K562 (cell line): Measurements from ENCODE around the gene ENG. TPM values are rescaled to one million over a fixed set of nuclear protein-coding genes. Genes with fewer than 3 reads are reported as not detected.
A peak's percentile ranks its signal among the peaks of the same experiment; 100 is the strongest.

ENCODE experiments used
- BRCA1 ChIP-seq, 2 experiments: fragments of 450-650 bp in 1 of 2; sonication (generic) in 1 of 2; formaldehyde crosslinking in 1 of 2; IDR thresholded peaks; 2 replicates each; pipeline versions ENCODE4 v1.5.0 to v1.6.1; 2017 to 2020; ENCODE audit warnings: mild to moderate bottlenecking in 1 of 2, missing genetic modification reagents in 1 of 2
- CC2D1A ChIP-seq: fragments of 450-650 bp; IDR thresholded peaks from 2 replicates; pipeline ENCODE4 v1.6.1; 2017; ENCODE audit warnings: mild to moderate bottlenecking
- HIVEP1 ChIP-seq: fragments of 250-450 bp; sonication (Bioruptor Pico); IDR thresholded peaks from 2 replicates; pipeline ENCODE4 v1.4.0; 2020; ENCODE audit warnings: mild to moderate bottlenecking
- KDM5B ChIP-seq: fragments of 200-600 bp; sonication (generic); IDR thresholded peaks from 2 replicates; pipeline ENCODE4 v1.6.1; 2012; ENCODE audit warnings: low read depth, mild to moderate bottlenecking, moderate library complexity, low read length, control low read depth, inconsistent platforms; ENCODE audit not compliant: insufficient replicate concordance
- KLF1 ChIP-seq: fragments of 450-650 bp; IDR thresholded peaks from 2 replicates; pipeline ENCODE4 v1.6.1; 2016; ENCODE audit warnings: missing genetic modification characterization, missing compliant biosample characterization
- MNT ChIP-seq, 2 experiments: fragments of 450-650 bp; conservative IDR thresholded peaks; 2 replicates each; pipeline ENCODE4 v1.6.1; 2017; ENCODE audit warnings: mild to moderate bottlenecking in 2 of 2, moderate library complexity in 2 of 2
- MTA2 ChIP-seq: fragments of 450-650 bp; IDR thresholded peaks from 2 replicates; pipeline ENCODE4 v1.6.1; 2016; ENCODE audit warnings: low read depth
- MYC ChIP-seq, 2 experiments: fragments of 250-450 bp in 1 of 2; sonication (Bioruptor Pico) in 1 of 2; IDR thresholded peaks; 2 replicates each; pipeline versions ENCODE4 v1.5.1 to v1.6.1; 2012 to 2021; ENCODE audit warnings: low read depth in 2 of 2, borderline replicate concordance in 1 of 2, improper control_type of control experiment in 1 of 2, low read length in 1 of 2, mild to moderate bottlenecking in 1 of 2, moderate library complexity in 1 of 2
- NBN ChIP-seq: fragments of 450-650 bp; IDR thresholded peaks from 2 replicates; pipeline ENCODE4 v1.6.1; 2016; ENCODE audit warnings: low read depth, mild to moderate bottlenecking
- PREB ChIP-seq: sonication (generic); formaldehyde crosslinking; IDR thresholded peaks from 2 replicates; pipeline ENCODE4 v1.8.1; 2023; ENCODE audit warnings: mild to moderate bottlenecking, missing genetic modification reagents
- RCOR1 ChIP-seq, 2 experiments: IDR thresholded peaks; 2 replicates each; pipeline ENCODE4 v1.6.1; 2012; ENCODE audit warnings: low read depth in 2 of 2, low read length in 2 of 2, borderline replicate concordance in 1 of 2, improper control_type of control experiment in 1 of 2
- STAT5A ChIP-seq: IDR thresholded peaks from 2 replicates; pipeline ENCODE4 v1.6.1; 2012; ENCODE audit warnings: low read length, inconsistent platforms, borderline replicate concordance
- TEAD2 ChIP-seq: fragments of 450-650 bp; IDR thresholded peaks from 2 replicates; pipeline ENCODE4 v1.6.1; 2016; ENCODE audit warnings: missing genetic modification characterization, control low read depth, missing compliant biosample characterization
- XRCC5 ChIP-seq: fragments of 200-400 bp; formaldehyde crosslinking; IDR thresholded peaks from 2 replicates; pipeline ENCODE4 v1.6.1; 2017; ENCODE audit warnings: low read depth, mild to moderate bottlenecking, low read length
- ZNF212 ChIP-seq: fragments of 450-650 bp; formaldehyde crosslinking; IDR thresholded peaks from 2 replicates; pipeline ENCODE4 v1.4.0; 2020; ENCODE audit warnings: mild to moderate bottlenecking
- ZNF384 ChIP-seq: IDR thresholded peaks from 2 replicates; pipeline ENCODE4 v1.6.1; 2012; ENCODE audit warnings: low read depth, low read length, improper control_type of control experiment
- ZNF76 ChIP-seq: fragments of 250-450 bp; sonication (Bioruptor Pico); IDR thresholded peaks from 2 replicates; pipeline ENCODE4 v1.4.0; 2020; ENCODE audit warnings: mild to moderate bottlenecking, moderate library complexity, borderline replicate concordance
- polyA plus RNA-seq, 8 experiments: library from polyadenylated mRNA; depleted of rRNA in 4 of 8; stranded (reverse) in 5 of 8; unstranded in 3 of 8; fragments of >200 nt; fragmentation: Nextera tagmentation in 2 of 8; fragmentation: Illumina TruSeq in 1 of 8; extraction: Ambion mirVana in 2 of 8; extraction: Trizol in 1 of 8; gene quantifications; 2 replicates each; pipeline versions ENCODE4 v1.2.1 to v1.2.3, GENCODE V29; 2011 to 2014; ENCODE audit warnings: inconsistent platforms in 1 of 8, missing spikeins in 1 of 8
- total RNA-seq, 7 experiments: library from RNA; depleted of rRNA in 6 of 7; stranded (reverse); fragments of >200 nt in 6 of 7; fragmentation: Illumina TruSeq in 2 of 7; extraction: Trizol in 2 of 7; gene quantifications; 2 replicates each; pipeline versions ENCODE4 v1.2.1 to v1.2.3, GENCODE V29; 2011 to 2021; ENCODE audit warnings: low replicate concordance in 1 of 7
- TF ChIP-seq, protein P1 (sequence below), 2 experiments: IDR thresholded peaks in 1 of 2; conservative IDR thresholded peaks in 1 of 2; 2 replicates each; pipeline ENCODE4 v1.6.1; 2016; ENCODE audit warnings: low read depth in 2 of 2, mild to moderate bottlenecking in 1 of 2, missing compliant biosample characterization in 1 of 2, missing genetic modification characterization in 1 of 2, moderate library complexity in 1 of 2
- TF ChIP-seq, protein P2 (sequence below): sonication (generic); formaldehyde crosslinking; IDR thresholded peaks from 2 replicates; pipeline ENCODE4 v1.4.0; 2020; ENCODE audit warnings: mild to moderate bottlenecking, missing genetic modification reagents

ENG gene
- total and polyA plus RNA-seq, 9 of the 15 experiments (the other 6 are each of a cell fraction or from before 2014, with no cell fraction given) = 0.04 to 0.40 (median 0.14) TPM; not detected in 1

DNA sequence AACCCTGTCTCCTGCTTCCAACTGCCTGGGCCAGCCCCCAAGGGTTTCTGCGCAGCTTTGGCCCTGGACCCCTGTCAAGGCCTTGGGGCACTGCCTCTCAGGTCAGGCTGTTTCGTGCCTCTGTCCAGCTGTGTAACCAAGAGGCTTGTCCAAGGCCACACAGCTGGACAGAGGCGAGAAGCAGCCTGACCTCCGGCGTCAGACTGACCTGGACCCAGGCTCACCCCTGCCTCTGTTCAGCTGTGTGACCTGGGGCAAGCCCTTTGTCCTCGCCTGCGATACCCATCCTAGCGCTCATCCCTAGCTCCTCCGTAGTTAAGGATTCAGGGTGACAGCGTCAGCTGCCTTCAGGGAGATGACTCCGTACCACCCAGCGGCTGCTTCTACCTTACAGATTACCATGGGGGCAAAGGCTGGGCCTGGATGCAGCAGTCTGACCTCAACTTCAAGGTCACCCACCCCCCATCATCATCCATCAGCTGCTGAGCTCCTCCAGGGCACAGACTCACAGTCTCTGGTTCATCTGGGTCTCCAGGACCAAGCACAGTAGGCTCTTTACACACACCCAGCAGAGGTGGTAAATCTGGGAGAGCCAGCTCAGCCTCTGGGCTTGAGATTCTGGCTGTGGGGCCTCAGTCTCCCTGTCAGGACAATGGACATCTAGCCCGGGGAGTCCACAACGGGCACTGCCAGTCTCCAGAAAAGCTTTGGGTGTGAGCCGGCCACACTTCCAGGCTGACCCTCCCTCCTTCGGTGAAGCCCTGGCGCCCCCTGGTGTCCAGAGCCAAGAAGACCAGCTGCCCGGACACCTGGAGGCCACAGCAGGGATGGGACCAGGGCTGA lies 15.1 kb upstream of the ENG start (continued):
- TF ChIP-seq KDM5B = no peak
- TF ChIP-seq MNT (conservative IDR thresholded peaks at IDR 0.05) = no peak
- no peak for TF ChIP-seq PREB
- no peak for TF ChIP-seq MTA2
- TF ChIP-seq STAT5A = no peak
- no peak for TF ChIP-seq HIVEP1 (CRISPR knock-in tag)
- peak; percentile 69 for TF ChIP-seq MYC (IDR thresholded peaks at IDR 0.05; ENCODE audit: low read depth, low read length)
- TF ChIP-seq MYC (CRISPR knock-in tag; IDR thresholded peaks at IDR 0.05; ENCODE audit: borderline replicate concordance, low read depth) = no peak
- no peak for TF ChIP-seq KLF1 (tag)
- TF ChIP-seq ZNF384 = no peak
- TF ChIP-seq, protein P1, sequence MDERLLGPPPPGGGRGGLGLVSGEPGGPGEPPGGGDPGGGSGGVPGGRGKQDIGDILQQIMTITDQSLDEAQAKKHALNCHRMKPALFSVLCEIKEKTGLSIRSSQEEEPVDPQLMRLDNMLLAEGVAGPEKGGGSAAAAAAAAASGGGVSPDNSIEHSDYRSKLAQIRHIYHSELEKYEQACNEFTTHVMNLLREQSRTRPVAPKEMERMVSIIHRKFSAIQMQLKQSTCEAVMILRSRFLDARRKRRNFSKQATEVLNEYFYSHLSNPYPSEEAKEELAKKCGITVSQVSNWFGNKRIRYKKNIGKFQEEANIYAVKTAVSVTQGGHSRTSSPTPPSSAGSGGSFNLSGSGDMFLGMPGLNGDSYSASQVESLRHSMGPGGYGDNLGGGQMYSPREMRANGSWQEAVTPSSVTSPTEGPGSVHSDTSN (CRISPR knock-in tag; IDR thresholded peaks at IDR 0.05; ENCODE audit: low read depth) = no peak
- TF ChIP-seq, protein P1 (tag; conservative IDR thresholded peaks at IDR 0.05; ENCODE audit: low read depth) = no peak
- no peak for TF ChIP-seq TEAD2 (tag)
- TF ChIP-seq RCOR1 (IDR thresholded peaks at IDR 0.05; ENCODE audit: borderline replicate concordance in 1 of 2, low read depth in 2 of 2, low read length in 2 of 2) = 0 out of 4 replicates have a peak, but pooled peaks of 1 of the 2 experiments have one; percentile 19
- TF ChIP-seq ZNF212 = no peak
- peak; percentile 38; the same call in 1 of the 2 replicates for TF ChIP-seq XRCC5
- TF ChIP-seq, protein P2, sequence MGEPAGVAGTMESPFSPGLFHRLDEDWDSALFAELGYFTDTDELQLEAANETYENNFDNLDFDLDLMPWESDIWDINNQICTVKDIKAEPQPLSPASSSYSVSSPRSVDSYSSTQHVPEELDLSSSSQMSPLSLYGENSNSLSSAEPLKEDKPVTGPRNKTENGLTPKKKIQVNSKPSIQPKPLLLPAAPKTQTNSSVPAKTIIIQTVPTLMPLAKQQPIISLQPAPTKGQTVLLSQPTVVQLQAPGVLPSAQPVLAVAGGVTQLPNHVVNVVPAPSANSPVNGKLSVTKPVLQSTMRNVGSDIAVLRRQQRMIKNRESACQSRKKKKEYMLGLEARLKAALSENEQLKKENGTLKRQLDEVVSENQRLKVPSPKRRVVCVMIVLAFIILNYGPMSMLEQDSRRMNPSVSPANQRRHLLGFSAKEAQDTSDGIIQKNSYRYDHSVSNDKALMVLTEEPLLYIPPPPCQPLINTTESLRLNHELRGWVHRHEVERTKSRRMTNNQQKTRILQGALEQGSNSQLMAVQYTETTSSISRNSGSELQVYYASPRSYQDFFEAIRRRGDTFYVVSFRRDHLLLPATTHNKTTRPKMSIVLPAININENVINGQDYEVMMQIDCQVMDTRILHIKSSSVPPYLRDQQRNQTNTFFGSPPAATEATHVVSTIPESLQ (CRISPR knock-in tag) = no peak
- TF ChIP-seq ZNF76 (CRISPR knock-in tag) = no peak
- TF ChIP-seq BRCA1 (IDR thresholded peaks at IDR 0.05) = no peak
- no peak for TF ChIP-seq BRCA1 (CRISPR knock-in tag; IDR thresholded peaks at IDR 0.05)
- peak; percentile 87 for TF ChIP-seq CC2D1A
- 0 out of 2 replicates have a peak, but pooled peaks have one; percentile 38 for TF ChIP-seq NBN
